Glomerular endothelial cell (primary cell): Measurements from ENCODE around the gene YARS2. TPM values are rescaled to one million over a fixed set of nuclear protein-coding genes. Genes with fewer than 3 reads are reported as not detected.

Source experiments
- DNase-seq: peaks from one replicate; pipeline ENCODE4 v3.0.0-alpha.2; 2011; ENCODE audit warnings: low read depth, low spot score; ENCODE audit errors: extremely low read depth
- total RNA-seq: library from RNA; depleted of rRNA; stranded (reverse); fragments of >200 nt; gene quantifications from 2 replicates; pipeline ENCODE4 v1.2.3, GENCODE V29; 2015

The YARS2 gene
- total RNA-seq: 28.8 and 30.1 TPM in 2 replicates

GRCh38 chr12:32755654-32756475 is at the start of gene YARS2:
YARS2 (minus strand) TSS chr12:32755897; CDS start chr12:32755874, 23 bp downstream.
- peak; percentile 95 for DNase-seq

GRCh38 chr12:32804301-32804700 is 48.6 kb upstream of the YARS2 start:
- DNase-seq: no peak

DNA sequence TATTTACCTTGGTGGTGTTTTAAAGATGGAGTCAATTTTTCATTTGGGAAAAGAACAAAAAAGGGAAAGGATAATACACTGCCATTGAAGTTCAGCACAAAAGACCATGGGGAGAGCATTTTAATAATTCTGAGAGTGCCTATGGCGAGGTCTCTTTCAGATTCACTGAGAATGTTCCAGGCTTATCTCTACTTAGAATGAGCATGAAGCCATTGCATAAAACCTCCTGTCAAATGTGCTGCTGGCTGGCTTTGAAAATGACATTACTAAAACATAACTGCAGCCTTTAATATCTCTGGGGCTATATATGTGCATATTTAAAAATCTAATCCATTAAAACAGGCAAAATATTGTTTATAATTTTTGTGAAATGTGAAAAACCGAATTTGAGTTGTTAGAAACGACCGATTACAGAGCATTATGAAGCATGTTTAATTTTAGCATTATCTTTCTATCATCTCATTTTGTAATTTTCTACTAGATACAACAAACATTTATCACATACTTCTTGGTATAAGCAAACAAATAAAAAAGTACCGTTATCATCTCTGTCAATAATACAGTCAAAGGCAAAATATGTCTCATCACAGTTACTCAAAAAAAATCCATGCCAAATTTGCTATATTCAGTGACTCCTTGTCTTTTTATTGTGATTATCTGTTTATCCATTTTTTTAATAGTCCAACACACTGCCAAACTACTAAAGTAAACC is 45.7 kb upstream of the YARS2 start:
- no peak for DNase-seq

DNA sequence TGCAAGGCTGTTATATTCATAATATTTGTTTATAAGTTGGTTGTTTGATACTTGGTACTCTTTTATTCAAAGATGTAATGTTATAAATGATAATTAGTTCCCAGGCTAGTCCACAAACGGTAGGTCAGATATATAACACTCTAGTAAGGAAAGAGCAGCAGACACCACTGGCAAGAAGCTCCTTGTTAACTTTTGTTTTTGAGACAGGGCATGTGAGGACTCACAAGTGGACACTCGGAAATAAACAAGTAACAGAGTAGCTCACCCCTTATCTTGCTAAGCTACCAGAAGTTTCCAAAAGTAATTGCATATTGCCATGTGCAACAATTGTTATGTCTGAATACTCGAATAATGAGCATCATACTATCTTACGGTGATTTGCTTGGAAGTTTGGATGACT is 38.6 kb upstream of the YARS2 start:
- DNase-seq: no peak

DNA sequence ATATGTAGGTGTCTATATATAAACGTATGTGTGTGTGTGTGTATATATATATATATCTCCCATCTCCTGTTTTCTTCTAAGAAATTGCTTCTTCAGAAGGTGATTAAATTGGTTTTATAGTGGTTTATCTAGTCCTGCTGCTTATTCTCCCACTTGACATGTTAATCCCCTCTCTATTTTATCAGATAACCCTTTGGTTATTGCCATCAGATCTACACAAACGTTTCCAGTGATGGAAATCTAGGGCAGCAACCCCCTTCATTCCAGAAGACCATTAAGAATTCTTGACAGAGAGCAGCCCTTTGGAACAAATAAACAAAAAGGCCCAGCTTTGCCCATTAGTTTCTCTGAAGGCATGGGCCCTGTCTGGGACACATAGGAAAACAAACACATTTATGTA is 34.2 kb upstream of the YARS2 start:
- no peak for DNase-seq

DNA sequence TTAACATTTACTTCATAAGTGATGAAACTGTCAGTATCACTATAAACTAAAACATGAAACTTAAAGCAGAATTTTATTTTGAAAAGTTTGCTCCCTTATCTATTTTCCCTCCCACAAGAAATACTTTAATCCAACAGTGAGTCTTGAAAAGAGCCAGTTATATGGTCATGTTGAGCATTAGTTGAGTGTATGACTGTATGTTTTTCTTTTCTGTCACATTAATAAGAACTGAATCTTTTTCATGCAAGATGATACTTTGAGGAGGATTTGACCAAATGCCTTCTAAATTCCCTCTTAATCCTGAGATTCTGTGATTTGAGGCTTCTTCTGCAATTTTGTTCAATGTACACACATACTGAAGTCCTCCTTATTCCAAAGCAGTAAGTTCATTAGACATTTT is 33.7 kb upstream of the YARS2 start:
- DNase-seq: no peak

GRCh38 chr12:32788405-32788804 is 32.7 kb upstream of the YARS2 start:
- no peak for DNase-seq

- no peak for DNase-seq
Observed at GRCh38 chr12:32785557-32785956, 29.9 kb upstream of the YARS2 start.

DNA sequence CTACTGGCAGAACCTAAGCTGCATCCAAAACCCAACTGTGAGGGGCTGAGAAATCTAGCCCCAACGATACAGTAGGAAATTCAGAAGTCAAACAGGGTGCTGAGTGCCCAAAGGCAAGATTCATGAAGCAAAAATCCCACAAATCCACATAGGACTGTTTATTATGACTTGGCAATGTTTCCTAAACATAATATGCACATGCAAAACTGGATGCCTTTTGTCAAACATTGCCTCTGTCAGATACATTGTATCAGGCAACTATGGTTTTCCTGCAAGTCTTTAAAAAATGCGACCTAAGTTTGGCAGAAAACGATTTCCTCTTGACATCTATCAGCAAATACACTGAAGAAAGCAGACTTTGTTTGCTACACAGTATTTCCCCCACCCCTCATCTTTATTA is 27.3 kb upstream of the YARS2 start:
- no peak for DNase-seq

DNA sequence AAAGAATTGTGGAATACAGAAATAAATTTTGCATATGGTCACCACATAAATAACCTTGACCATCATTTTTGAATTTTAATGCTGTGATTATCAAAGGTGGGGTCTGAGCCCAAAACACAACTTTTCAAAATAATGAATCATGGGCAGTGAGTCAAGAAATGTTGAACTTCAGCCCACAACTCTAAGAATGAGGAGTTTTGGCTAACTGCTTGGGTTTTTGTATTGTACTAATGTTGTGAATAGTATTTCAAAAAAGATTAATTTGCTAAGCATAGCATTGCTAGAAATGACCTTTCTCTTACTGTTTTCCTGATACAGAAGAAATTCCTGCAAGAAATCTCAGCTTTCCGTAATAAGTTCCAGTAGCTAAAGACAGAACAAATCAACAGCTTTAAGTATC is 24.4 kb upstream of the YARS2 start:
- DNase-seq: no peak

DNA sequence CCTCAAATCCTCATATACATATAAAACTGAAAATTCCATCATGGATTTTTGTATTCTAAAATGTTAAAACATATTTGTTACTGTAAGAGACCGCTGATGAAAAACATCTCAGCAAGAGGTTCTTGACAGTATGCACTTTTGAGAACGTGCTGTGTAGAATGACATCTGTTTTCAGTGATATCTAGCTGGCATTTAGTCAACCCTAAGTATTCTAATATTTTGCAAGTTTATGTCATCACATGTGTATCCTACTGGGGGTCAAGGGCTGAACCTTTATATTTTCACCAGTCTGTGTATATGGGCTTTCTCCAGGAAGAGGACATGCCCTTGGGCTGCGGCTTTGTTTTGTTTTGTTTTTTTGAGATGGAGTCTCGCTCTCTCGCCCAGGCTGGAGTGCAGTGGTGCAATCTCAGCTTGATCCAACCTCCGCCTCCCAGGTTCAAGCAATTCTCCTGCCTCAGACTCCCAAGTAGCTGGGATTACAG is 22.0 kb upstream of the YARS2 start:
- DNase-seq: no peak

DNA sequence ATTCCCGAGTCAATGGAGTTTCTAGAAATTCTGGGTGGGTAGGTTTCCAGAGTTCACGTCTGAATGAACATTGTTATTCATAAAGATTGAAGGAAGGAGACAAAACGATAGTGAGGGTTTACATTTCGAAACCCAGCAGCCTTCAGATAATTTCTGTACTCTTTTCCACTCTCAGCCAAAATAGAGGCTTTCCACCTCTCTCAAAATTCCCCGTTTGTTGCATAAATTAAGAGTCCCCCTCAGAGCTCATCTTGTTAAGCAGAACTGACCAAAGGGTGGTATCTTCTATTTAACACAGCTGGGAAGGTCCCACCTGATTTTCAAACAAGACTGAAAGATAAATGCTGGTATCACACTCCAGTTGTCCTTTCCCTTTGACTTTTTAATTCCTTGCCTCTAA is 21.5 kb upstream of the YARS2 start:
- DNase-seq: no peak

DNA sequence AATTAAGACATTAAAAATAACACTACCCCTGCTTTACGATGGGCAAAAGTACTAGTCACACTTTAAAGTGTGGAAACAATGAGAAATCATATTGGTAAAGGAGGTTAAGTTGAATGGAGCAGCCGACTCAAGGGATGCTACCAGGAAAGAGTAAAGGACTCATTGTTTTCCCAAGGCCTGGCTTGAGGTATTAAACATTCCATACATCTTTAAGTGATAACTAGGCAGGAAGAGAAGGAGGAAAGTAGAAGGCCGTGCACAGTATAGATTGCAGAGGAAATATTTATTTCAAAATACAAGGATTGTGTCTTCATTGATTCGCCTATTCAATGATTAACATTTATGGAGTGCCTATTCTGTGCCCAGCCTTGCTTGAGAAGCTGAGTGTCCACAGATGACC is 20.6 kb upstream of the YARS2 start:
- DNase-seq: no peak

DNA sequence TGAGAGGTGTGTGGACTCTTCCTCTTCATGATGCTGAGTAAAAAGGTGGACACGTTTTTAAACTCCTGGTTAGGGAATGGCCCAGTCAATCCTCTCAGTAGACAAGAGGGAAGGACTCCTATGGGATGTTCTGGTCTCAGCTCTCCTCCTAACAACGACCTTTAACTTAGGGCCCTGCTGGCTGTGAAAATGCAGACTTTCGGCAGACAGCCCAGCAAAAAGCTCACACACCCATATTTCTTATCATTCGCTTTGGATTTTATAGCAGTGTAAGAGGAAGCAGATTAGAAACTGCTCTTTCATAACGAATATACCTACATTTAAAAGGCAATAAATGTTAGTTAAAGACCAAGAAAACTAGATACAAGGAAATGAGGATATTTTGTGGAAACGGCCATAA is 18.0 kb upstream of the YARS2 start:
- DNase-seq: no peak

- no peak for DNase-seq
Observed at GRCh38 chr12:32770141-32770540, 14.4 kb upstream of the YARS2 start.

- no peak for DNase-seq
Observed at GRCh38 chr12:32768518-32768917, 12.8 kb upstream of the YARS2 start.

- DNase-seq: no peak
Observed at GRCh38 chr12:32765906-32766305, 10.2 kb upstream of the YARS2 start.

DNA sequence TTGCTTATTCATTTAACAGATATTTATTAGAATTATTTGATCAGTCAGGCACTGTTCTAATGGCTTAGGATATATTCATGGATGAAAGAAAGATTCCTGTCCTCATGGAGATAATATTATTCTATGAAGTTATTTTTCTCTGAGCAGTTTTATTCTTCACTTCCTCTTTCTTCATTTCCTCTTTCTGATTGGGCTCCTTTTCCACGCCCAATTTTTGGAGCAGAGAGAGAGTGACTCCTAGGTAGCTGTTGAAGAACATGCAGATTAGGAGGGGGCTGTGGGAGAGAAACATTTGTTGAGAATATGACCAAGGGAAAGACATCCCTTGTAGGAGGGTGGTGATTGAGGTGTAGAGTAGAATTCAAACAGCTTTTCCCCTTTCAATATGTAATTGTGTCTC is 6.0 kb upstream of the YARS2 start:
- DNase-seq: no peak

DNA sequence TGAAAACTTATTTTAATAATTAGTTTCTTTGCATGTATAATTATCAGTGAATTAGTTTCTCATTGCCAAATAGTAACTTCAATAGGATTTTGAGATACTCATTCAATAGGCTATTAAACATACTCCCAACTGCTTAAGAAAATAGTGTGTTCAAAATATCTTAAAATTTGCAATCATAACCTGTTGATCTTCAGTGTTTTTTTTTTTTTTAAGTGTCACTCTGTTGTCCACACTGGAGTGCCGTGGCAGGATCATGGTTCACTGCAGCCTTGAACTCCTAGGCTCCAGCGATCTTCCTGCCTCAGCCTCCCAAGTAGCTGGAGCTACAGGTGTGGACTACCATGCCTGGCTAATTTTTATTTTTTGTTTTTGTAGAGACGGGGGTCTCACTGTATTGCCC is 1.5 kb upstream of the YARS2 start:
- DNase-seq: no peak

- no peak for DNase-seq
Observed at GRCh38 chr12:32756476-32757066, 874 bp upstream of the YARS2 start.

DNA sequence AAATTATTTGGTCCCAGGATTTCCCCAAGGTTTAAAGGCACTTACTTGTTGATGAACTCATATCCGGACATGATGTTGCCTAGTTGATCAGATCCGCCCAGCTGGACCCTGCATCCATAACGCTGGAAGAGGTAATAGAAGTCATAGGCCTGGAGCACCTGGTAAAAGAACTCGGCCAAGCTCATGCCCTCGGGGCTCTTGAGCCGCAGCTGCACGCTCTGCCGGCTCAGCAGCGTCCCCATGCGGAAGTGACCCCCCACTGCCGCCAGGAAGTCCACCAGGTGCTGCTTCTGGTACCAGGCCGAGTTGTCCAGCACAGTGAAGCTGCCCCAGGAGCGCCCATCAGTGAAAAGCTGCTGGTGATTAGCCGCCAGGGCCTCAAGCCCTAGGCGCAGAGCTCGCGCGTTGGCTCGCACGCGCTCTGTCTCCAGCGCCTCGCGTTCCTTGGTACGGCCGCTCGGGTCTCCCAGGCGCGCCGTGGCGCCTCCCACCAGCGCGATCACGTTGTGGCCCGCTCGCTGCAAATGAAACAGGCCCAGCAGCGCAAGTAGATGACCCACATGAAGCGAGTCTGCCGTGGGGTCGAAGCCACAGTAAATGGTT is 545 bp downstream of the YARS2 start:
- peak; percentile 56 for DNase-seq
